ENCODE results near the gene SERPINA5.

GRCh38 chr14:94570440-94570839 is 10.8 kb upstream of the SERPINA5 start:
- TF ChIP-seq ZNF274 (IDR thresholded peaks at IDR 0.05; ENCODE audit: low read depth, low read length) (no peak), CTCF (IDR thresholded peaks at IDR 0.05 in 2 of 3, conservative IDR thresholded peaks at IDR 0.05 in 1 of 3; ENCODE audit: borderline replicate concordance in 1 of 3, insufficient read depth in 1 of 3, low read depth in 2 of 3, low read length in 2 of 3) (no peak), REST (IDR thresholded peaks at IDR 0.05; ENCODE audit: low read depth) (no peak), ZBTB33 (IDR thresholded peaks at IDR 0.05; ENCODE audit: extremely low read depth, insufficient replicate concordance, low read length) (no peak), EZH2 (IDR thresholded peaks at IDR 0.05) (no peak), ATF3 (IDR thresholded peaks at IDR 0.05) (no peak), POLR2AphosphoS5 (IDR thresholded peaks at IDR 0.05; ENCODE audit: low read depth, low read length) (no peak), MAX (IDR thresholded peaks at IDR 0.05) (no peak)
